HEK293T (cell line): Measurements from ENCODE around the gene CTBP1.

Experiments
- HDGF ChIP-seq: fragments of 450-650 bp; IDR thresholded peaks from 2 replicates; pipeline ENCODE4 v1.6.1; 2017; ENCODE audit warnings: antibody characterized with exemption, borderline replicate concordance
- SUZ12 ChIP-seq: fragments of 450-650 bp; IDR thresholded peaks from 2 replicates; pipeline ENCODE4 v1.6.1; 2016; ENCODE audit warnings: mild to moderate bottlenecking
- ZNF384 ChIP-seq: fragments of 450-650 bp; IDR thresholded peaks from 2 replicates; pipeline ENCODE4 v1.6.1; 2016

GRCh38 chr4:1207157-1207470, 41.8 kb downstream of the CTBP1 start:
- no peak for TF ChIP-seq HDGF
- TF ChIP-seq SUZ12, result no peak
- TF ChIP-seq ZNF384, result no peak
